Tibial nerve (tissue), 4 donors: Measurements from ENCODE around the gene CASP3. TPM values are rescaled to one million over a fixed set of nuclear protein-coding genes. Genes with fewer than 3 reads are reported as not detected.
"Not testable (repeated sequence)": the region's sequence is repeated elsewhere in the genome, so short reads cannot be mapped to it uniquely, and the experiment has no call there.

Source experiments
- DNase-seq, 2 donors: peaks; one replicate each; pipeline ENCODE4 v3.0.0-alpha.2; 2019; ENCODE audit warnings: low spot score in 2 of 2
- H3K27ac ChIP-seq, 4 donors: fragments of 200-600 bp; sonication (generic) in 3 of 4; one replicate each; pipeline ENCODE4 v1.5.1; 2017 to 2019; ENCODE audit warnings: mild to moderate bottlenecking in 1 of 4
- H3K27me3 ChIP-seq, 2 donors: fragments of 200-600 bp; sonication (generic) in 1 of 2; one replicate each; pipeline versions ENCODE4 v1.5.1 to v1.6.0; 2017 to 2019
- H3K36me3 ChIP-seq, 3 donors: fragments of 200-600 bp; sonication (generic); one replicate each; pipeline ENCODE4 v1.5.1; 2018 to 2019
- H3K4me1 ChIP-seq, 4 donors: fragments of 200-600 bp; sonication (generic) in 3 of 4; one replicate each; pipeline ENCODE4 v1.5.1; 2017 to 2019
- H3K4me3 ChIP-seq, 4 donors: fragments of 200-600 bp; sonication (generic) in 3 of 4; one replicate each; pipeline ENCODE4 v1.5.1; 2017 to 2019; ENCODE audit warnings: mild to moderate bottlenecking in 1 of 4, moderate library complexity in 1 of 4
- H3K9me3 ChIP-seq, 4 donors: fragments of 200-600 bp; sonication (generic) in 3 of 4; one replicate each; pipeline ENCODE4 v1.5.1; 2017 to 2019
- CTCF ChIP-seq, 5 experiments: fragments of 200-600 bp in 3 of 5; fragments of 450-650 bp in 2 of 5; sonication (generic) in 3 of 5; IDR thresholded peaks; one replicate each; pipeline ENCODE4 v1.5.1; 2016 to 2019; ENCODE audit warnings: antibody characterized with exemption in 5 of 5, mild to moderate bottlenecking in 3 of 5, moderate library complexity in 2 of 5
- EP300 ChIP-seq, 2 donors: sonication (generic); formaldehyde crosslinking; IDR thresholded peaks; one replicate each; pipeline ENCODE4 v1.6.1; 2017; ENCODE audit warnings: antibody characterized with exemption in 2 of 2, mild to moderate bottlenecking in 1 of 2
- POLR2A ChIP-seq, 2 donors: fragments of 450-650 bp; IDR thresholded peaks; one replicate each; pipeline ENCODE4 v1.6.1; 2017; ENCODE audit warnings: antibody characterized with exemption in 2 of 2, mild to moderate bottlenecking in 2 of 2, moderate library complexity in 2 of 2
- WGBS, 2 donors: methylation state at CpG; one replicate each; pipeline ENCODE4 v1.1.5; 2018; 5-methylcytosine and 5-hydroxymethylcytosine counted together
- total RNA-seq, 4 donors: library from RNA; depleted of rRNA; stranded (reverse); fragments of >200 nt; gene quantifications; one replicate each; pipeline ENCODE4 v1.1.0, GENCODE V29; 2016

Gene CASP3
- total RNA-seq, 4 donors from 2014 or later, result 7.6 to 17.7 (median 9.7) TPM

DNA sequence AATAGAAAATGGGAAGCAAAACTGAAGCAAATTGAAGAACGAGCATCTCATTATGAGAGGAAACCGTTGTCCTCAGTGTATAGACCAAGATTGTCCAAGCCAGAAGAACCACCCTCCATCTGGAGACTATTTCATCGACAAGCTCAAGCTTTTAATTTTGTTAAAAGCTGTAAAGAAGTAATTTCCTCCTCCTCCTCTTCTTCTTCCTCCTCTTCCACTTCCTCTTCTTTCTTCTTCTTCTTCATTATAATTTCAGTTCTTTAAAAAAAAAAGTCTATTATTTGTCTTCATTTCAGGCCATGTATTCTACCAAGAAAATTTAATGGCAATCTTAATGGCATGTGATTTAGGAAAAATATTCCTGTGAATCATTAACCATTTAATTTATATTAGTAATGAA is 7.9 kb upstream of the CASP3 start:
- no peaks in the 10 kb centered on the region for H3K27me3 ChIP-seq
- H3K27ac ChIP-seq, result no peak overlapping the region
- TF ChIP-seq EP300 (IDR thresholded peaks at IDR 0.05) (no peak), CTCF (IDR thresholded peaks at IDR 0.05) (no peak), POLR2A (IDR thresholded peaks at IDR 0.05) (no peak)
- H3K36me3 ChIP-seq, result peaks cover 0 to 45% (median 0%) of the 10 kb centered on the region in 3 donors
- H3K4me3 ChIP-seq, result no peak overlapping the region
- 80 to 87% methylated on average over 3 of the region's 3 CpGs for WGBS, 2 donors
- DNase-seq, result no peak
- peaks cover 0 to 8% (median 0%) of the 10 kb centered on the region in 4 donors for H3K4me1 ChIP-seq
- H3K9me3 ChIP-seq, result no peaks in the 10 kb centered on the region

- DNase-seq, result no peak
- Histone ChIP-seq H3K9me3 (no peaks in the 10 kb centered on the region), H3K4me1 (peaks cover 0 to 10% (median 0%) of the 10 kb centered on the region in 4 donors), H3K36me3 (peaks cover 0 to 38% (median 0%) of the 10 kb centered on the region in 3 donors), H3K27me3 (no peaks in the 10 kb centered on the region), H3K4me3 (no peak overlapping the region), H3K27ac (no peak overlapping the region)
- WGBS, 2 donors, result 92% methylated on average over 8 of the region's 8 CpGs
- TF ChIP-seq EP300 (IDR thresholded peaks at IDR 0.05), result no peak
- no peak for TF ChIP-seq CTCF (IDR thresholded peaks at IDR 0.05)
- no peak for TF ChIP-seq POLR2A (IDR thresholded peaks at IDR 0.05)
These were observed 6.9 kb upstream of the CASP3 start for GRCh38 chr4:184655889-184656869.

DNA sequence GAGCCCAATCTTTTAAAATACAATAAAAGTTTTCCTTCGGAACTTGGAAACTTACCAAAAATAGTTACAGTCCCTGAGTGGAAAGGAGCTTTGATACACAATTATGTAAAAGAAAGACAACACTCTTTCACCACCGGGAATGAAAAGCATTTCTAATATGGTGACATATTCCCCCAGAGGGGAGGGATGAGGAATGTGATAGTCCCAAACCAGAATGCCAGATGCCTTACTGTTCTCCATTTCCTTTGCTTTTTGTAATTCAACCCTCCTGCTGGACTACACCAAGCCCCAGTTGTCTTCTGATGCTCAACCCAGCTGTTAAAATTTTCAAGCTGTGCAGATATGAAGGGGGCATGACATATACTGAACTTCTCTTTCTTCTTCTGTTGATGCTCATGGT is 4.4 kb upstream of the CASP3 start:
- TF ChIP-seq CTCF (IDR thresholded peaks at IDR 0.05) (no peak), EP300 (IDR thresholded peaks at IDR 0.05) (no peak), POLR2A (IDR thresholded peaks at IDR 0.05) (no peak)
- DNase-seq, result no peak
- Histone ChIP-seq H3K4me1 (peaks cover 0 to 23% (median 8%) of the 10 kb centered on the region in 4 donors), H3K36me3 (peaks cover 0 to 17% (median 0%) of the 10 kb centered on the region in 3 donors), H3K4me3 (no peak overlapping the region), H3K27me3 (no peaks in the 10 kb centered on the region), H3K9me3 (no peaks in the 10 kb centered on the region), H3K27ac (no peak overlapping the region)
- WGBS, 2 donors, result 7 to 13% methylated on average over 2 of the region's 2 CpGs

DNA sequence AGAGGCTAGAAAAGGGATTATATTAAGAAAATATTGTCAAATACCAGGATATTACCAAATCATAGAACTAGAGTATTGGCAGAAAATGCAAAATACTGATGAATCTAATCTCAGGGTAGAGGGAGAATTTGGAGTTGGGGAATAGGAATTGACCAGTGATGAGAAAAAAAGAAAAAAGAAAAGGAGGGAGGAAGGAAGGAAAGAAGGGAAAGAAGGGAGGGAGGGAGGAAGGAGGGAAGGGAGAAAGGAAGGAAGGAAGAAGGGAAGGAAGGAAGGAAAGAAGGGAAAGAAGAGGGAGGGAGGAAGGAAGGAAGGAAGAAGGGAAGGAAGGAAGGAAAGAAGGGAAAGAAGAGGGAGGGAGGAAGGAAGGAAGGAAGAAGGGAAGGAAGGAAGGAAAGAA is 3.4 kb upstream of the CASP3 start:
- H3K36me3 ChIP-seq, result peaks cover 0 to 17% (median 0%) of the 10 kb centered on the region in 3 donors
- H3K4me1 ChIP-seq, result peaks cover 0 to 31% (median 14%) of the 10 kb centered on the region in 4 donors
- not testable (repeated sequence) for DNase-seq, H3K9me3 ChIP-seq, H3K27me3 ChIP-seq, H3K4me3 ChIP-seq, H3K27ac ChIP-seq

GRCh38 chr4:184651899-184652298 is 2.7 kb upstream of the CASP3 start:
- H3K9me3 ChIP-seq, result no peaks in the 10 kb centered on the region
- no peak for TF ChIP-seq EP300 (IDR thresholded peaks at IDR 0.05)
- TF ChIP-seq CTCF (IDR thresholded peaks at IDR 0.05), result no peak
- no peak for TF ChIP-seq POLR2A (IDR thresholded peaks at IDR 0.05)
- no peak for DNase-seq
- peaks cover 0 to 38% (median 22%) of the 10 kb centered on the region in 4 donors for H3K4me1 ChIP-seq
- peaks cover 0 to 17% (median 0%) of the 10 kb centered on the region in 3 donors for H3K36me3 ChIP-seq
- WGBS, 2 donors, result 91 to 96% methylated on average over 8 of the region's 8 CpGs
- no peak overlapping the region for H3K27ac ChIP-seq
- H3K27me3 ChIP-seq, result no peaks in the 10 kb centered on the region
- no peak overlapping the region for H3K4me3 ChIP-seq
